ENCODE measurements around the gene TMEM272.

DNA sequence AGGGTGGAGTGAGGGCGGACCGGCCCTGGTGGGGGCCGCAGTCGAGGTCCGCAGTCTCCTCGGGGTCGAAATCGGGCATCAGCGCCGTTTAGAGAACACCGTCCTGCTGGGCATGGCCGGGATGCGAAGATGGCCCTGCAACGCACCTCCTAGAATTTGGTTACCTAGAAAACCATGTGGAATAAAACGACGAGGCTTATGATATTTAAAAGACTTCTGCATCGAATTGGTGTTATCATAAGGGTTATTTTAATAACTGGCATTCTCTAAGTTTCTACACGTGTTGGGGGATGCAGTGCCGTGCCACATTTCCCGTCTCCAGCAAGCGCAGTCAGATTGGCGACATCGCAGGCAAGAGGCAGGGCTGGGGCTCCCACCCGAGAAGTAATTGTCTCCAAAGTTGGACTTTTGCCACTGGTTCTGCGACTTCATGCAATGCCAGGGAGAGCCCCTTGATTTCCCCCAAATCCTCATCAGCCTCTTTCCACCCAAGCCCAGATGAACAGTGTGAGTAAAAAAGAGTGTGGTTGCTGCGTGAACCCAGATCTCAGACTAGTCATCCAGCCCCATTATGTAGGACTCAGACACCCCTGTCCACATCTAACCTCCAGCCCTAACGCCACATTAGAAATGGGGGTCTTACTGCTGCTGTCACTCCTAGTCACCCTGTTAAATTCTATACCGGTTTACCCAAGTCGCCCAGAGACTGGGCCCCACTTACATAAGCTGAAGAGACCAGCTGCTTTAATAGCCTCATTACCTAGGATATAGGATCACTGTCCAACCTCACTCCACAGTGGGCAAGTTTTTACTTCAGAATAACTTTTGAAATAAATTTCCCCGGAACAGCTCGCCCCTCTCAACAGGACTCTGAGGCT is 40.4 kb downstream of the TMEM272 start:
- TF ChIP-seq, protein P1, sequence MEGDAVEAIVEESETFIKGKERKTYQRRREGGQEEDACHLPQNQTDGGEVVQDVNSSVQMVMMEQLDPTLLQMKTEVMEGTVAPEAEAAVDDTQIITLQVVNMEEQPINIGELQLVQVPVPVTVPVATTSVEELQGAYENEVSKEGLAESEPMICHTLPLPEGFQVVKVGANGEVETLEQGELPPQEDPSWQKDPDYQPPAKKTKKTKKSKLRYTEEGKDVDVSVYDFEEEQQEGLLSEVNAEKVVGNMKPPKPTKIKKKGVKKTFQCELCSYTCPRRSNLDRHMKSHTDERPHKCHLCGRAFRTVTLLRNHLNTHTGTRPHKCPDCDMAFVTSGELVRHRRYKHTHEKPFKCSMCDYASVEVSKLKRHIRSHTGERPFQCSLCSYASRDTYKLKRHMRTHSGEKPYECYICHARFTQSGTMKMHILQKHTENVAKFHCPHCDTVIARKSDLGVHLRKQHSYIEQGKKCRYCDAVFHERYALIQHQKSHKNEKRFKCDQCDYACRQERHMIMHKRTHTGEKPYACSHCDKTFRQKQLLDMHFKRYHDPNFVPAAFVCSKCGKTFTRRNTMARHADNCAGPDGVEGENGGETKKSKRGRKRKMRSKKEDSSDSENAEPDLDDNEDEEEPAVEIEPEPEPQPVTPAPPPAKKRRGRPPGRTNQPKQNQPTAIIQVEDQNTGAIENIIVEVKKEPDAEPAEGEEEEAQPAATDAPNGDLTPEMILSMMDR (IDR thresholded peaks at IDR 0.05): peak in 1 of 6 experiments; percentile 2
- TF ChIP-seq POLR2A (IDR thresholded peaks at IDR 0.05): no peak
